ENCODE measurements around the gene MMP15. TPM values are rescaled to one million over a fixed set of nuclear protein-coding genes. Genes with fewer than 3 reads are reported as not detected.

The MMP15 gene
- total RNA-seq, 1 donor from 2014 or later = 69.9 TPM

DNA sequence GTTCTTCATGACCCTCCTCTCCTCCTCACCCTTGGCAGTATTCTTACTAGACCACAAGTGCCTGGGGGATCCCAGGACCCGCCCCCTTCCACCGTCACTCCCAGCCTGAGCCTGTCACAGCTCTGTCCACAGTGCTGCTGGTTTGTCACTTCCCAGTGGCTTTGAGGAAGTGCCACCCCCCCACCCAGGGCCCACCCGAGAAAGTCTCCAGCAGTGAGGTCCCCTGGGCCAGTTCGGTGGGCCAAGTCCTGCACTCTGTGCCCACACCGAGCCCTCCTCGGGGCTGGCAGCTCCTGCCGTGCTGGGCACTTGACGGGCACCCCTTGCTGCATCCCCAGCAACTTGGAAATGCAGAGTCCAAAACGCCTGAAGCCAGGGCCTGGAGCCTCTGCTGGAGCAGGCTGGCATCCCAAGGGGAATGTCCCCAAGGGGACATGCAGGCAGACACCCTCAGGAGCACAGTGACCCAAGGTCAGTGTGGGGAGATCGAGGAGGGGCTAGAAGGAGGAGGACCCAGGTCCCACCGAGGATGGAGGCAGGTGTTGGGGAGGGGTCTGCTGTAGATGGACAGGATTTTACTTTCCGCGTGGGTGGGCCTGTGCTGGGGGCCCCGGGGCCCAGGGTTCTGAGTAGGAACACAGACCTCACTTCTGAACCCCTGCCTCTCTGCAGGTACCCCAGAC, 15.5 kb downstream of the MMP15 start:
- Mint-ChIP-seq H3K4me3 (ENCODE audit: unreplicated experiment) (no peak overlapping the region), H3K27ac (ENCODE audit: unreplicated experiment) (no peak overlapping the region), H3K27me3 (ENCODE audit: unreplicated experiment) (peaks cover 7% of the 10 kb centered on the region), H3K36me3 (ENCODE audit: unreplicated experiment) (peaks cover 9% of the 10 kb centered on the region), H3K4me1 (ENCODE audit: low read depth, unreplicated experiment) (peaks cover 8% of the 10 kb centered on the region), H3K9me3 (ENCODE audit: unreplicated experiment) (peaks cover 15% of the 10 kb centered on the region)
- TF ChIP-seq, protein P1, sequence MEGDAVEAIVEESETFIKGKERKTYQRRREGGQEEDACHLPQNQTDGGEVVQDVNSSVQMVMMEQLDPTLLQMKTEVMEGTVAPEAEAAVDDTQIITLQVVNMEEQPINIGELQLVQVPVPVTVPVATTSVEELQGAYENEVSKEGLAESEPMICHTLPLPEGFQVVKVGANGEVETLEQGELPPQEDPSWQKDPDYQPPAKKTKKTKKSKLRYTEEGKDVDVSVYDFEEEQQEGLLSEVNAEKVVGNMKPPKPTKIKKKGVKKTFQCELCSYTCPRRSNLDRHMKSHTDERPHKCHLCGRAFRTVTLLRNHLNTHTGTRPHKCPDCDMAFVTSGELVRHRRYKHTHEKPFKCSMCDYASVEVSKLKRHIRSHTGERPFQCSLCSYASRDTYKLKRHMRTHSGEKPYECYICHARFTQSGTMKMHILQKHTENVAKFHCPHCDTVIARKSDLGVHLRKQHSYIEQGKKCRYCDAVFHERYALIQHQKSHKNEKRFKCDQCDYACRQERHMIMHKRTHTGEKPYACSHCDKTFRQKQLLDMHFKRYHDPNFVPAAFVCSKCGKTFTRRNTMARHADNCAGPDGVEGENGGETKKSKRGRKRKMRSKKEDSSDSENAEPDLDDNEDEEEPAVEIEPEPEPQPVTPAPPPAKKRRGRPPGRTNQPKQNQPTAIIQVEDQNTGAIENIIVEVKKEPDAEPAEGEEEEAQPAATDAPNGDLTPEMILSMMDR (IDR thresholded peaks at IDR 0.05; ENCODE audit: partially characterized antibody, unreplicated experiment) = no peak
- no peak for DNase-seq

DNA sequence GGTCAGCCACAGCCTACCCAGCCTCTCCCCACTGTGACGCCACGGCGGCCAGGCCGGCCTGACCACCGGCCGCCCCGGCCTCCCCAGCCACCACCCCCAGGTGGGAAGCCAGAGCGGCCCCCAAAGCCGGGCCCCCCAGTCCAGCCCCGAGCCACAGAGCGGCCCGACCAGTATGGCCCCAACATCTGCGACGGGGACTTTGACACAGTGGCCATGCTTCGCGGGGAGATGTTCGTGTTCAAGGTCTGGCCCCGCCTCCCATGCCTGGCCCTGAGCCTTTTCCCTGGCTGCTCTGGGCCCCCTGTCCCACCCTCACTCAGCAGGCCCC, 16.0 kb downstream of the MMP15 start:
- peaks cover 7% of the 10 kb centered on the region for H3K27me3 Mint-ChIP-seq (ENCODE audit: unreplicated experiment)

DNA sequence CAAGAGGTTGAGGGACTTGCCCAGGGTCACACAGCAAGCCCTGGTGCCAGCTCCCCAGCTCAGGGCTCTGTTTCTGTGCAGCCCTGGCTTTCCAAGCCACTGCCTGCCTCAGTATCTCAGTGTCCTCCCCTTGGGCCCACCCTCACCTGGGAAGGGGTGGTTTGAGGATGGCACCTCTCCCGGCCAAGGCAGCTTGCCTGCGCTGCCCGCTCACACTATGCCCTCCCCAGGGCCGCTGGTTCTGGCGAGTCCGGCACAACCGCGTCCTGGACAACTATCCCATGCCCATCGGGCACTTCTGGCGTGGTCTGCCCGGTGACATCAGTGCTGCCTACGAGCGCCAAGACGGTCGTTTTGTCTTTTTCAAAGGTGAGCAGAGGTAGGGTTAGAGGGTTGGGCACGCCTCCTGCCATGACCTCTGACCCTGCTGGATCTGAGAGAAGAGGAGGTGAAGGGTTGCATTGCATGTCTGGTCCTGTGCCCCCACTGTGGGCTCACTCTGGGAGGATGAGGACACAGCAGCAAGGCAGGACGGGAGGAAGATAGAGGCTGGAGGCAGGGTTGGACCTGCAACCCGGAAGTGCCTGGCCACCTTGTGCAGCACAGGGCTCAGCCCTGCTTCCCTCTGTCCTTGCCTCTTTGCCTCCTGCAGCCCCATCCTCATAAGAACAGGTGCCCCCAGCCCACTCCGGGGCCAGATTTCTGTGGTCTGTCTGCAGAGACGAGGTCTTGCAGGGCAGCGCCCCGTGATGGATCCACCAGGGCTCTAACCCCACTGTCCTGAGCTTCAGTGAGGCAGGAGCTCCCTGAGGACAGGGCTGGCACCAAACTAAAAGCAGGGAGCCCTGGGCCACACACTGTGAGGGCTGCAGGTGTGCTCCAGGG, 16.7 kb downstream of the MMP15 start:
- H3K27ac Mint-ChIP-seq (ENCODE audit: unreplicated experiment) = no peak overlapping the region
- TF ChIP-seq, protein P1 (IDR thresholded peaks at IDR 0.05; ENCODE audit: partially characterized antibody, unreplicated experiment) = no peak
- H3K9me3 Mint-ChIP-seq (ENCODE audit: unreplicated experiment) = peaks cover 11% of the 10 kb centered on the region
- H3K4me1 Mint-ChIP-seq (ENCODE audit: low read depth, unreplicated experiment) = peaks cover 2% of the 10 kb centered on the region
- no peak overlapping the region for H3K4me3 Mint-ChIP-seq (ENCODE audit: unreplicated experiment)
- peaks cover 7% of the 10 kb centered on the region for H3K27me3 Mint-ChIP-seq (ENCODE audit: unreplicated experiment)
- DNase-seq = no peak
- H3K36me3 Mint-ChIP-seq (ENCODE audit: unreplicated experiment) = peaks cover 9% of the 10 kb centered on the region

More for the DNA sequence above, 16.0 kb downstream of the MMP15 start:
- Mint-ChIP-seq H3K9me3 (ENCODE audit: unreplicated experiment) (peaks cover 15% of the 10 kb centered on the region), H3K4me1 (ENCODE audit: low read depth, unreplicated experiment) (peaks cover 5% of the 10 kb centered on the region), H3K27ac (ENCODE audit: unreplicated experiment) (no peak overlapping the region), H3K4me3 (ENCODE audit: unreplicated experiment) (no peak overlapping the region), H3K36me3 (ENCODE audit: unreplicated experiment) (peaks cover 9% of the 10 kb centered on the region)
- no peak for DNase-seq
- TF ChIP-seq, protein P1 (IDR thresholded peaks at IDR 0.05; ENCODE audit: partially characterized antibody, unreplicated experiment) = no peak

DNA sequence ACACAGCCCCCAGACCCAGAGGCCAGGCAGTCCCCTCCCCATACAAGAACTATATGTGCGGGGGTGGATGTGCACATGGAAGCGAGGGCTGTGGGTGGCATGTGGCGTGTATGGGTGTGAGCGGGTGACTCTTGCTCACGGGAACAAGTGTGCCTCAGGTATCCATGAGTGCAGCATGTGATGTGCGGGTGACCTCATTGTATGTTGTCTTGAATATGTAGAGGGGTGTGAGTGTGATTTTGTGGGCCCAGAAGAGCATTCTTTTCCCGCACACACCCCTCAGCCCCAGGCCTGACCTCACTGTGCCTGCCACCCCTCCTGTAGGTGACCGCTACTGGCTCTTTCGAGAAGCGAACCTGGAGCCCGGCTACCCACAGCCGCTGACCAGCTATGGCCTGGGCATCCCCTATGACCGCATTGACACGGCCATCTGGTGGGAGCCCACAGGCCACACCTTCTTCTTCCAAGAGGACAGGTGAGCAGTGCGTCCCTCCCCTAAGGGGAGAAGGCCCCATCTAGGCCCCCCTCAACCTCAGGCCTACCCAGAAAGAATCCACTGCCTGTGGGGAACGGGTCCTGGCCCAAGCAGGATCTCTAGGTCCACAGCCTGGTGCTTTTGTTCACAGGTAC, 17.4 kb downstream of the MMP15 start:
- Mint-ChIP-seq H3K4me3 (ENCODE audit: unreplicated experiment) (no peak overlapping the region), H3K36me3 (ENCODE audit: unreplicated experiment) (peaks cover 5% of the 10 kb centered on the region), H3K9me3 (ENCODE audit: unreplicated experiment) (peaks cover 9% of the 10 kb centered on the region)

More for the DNA sequence above, 17.4 kb downstream of the MMP15 start:
- TF ChIP-seq, protein P1 (IDR thresholded peaks at IDR 0.05; ENCODE audit: partially characterized antibody, unreplicated experiment) = no peak
- no peak for DNase-seq
- peaks cover 7% of the 10 kb centered on the region for H3K27me3 Mint-ChIP-seq (ENCODE audit: unreplicated experiment)
- H3K4me1 Mint-ChIP-seq (ENCODE audit: low read depth, unreplicated experiment) = no peaks in the 10 kb centered on the region
- H3K27ac Mint-ChIP-seq (ENCODE audit: unreplicated experiment) = no peak overlapping the region

Measured in glutamatergic neuron (in vitro differentiated cells).